HG02870 (cell line): ENCODE results near the gene CADPS2.

Experiments used
- ATAC-seq: cut with Tn5 transposase; IDR thresholded peaks from one replicate; pipeline ENCODE4 v1.9.1; 2021; ENCODE audit warnings: mild to moderate bottlenecking, moderate library complexity; ENCODE audit not compliant: unreplicated experiment

CADPS2 gene

GRCh38 chr7:122789156-122789555, 97.1 kb downstream of the CADPS2 start:
- ATAC-seq: no peak

GRCh38 chr7:122770686-122771335, 115.4 kb downstream of the CADPS2 start:
- no peak for ATAC-seq

GRCh38 chr7:122768827-122769226, 117.4 kb downstream of the CADPS2 start:
- no peak for ATAC-seq

GRCh38 chr7:122767339-122767738, 118.9 kb downstream of the CADPS2 start:
- ATAC-seq: no peak

GRCh38 chr7:122766593-122766992, 119.7 kb downstream of the CADPS2 start:
- ATAC-seq: no peak

- no peak for ATAC-seq
Measured at GRCh38 chr7:122764902-122765301, 121.4 kb downstream of the CADPS2 start.

GRCh38 chr7:122764020-122764419, 122.2 kb downstream of the CADPS2 start:
- no peak for ATAC-seq

GRCh38 chr7:122762071-122762470, 124.2 kb downstream of the CADPS2 start:
- ATAC-seq: no peak

GRCh38 chr7:122758501-122758900, 127.8 kb downstream of the CADPS2 start:
- ATAC-seq: no peak

GRCh38 chr7:122756860-122757259, 129.4 kb downstream of the CADPS2 start:
- no peak for ATAC-seq

- ATAC-seq: no peak
Measured at GRCh38 chr7:122755696-122756095, 130.6 kb downstream of the CADPS2 start.

- no peak for ATAC-seq
Measured at GRCh38 chr7:122752583-122752982, 133.7 kb downstream of the CADPS2 start.

- no peak for ATAC-seq
Measured at GRCh38 chr7:122750389-122750788, 135.9 kb downstream of the CADPS2 start.

GRCh38 chr7:122748195-122748594, 138.1 kb downstream of the CADPS2 start:
- ATAC-seq: no peak

GRCh38 chr7:122746948-122747347, 139.3 kb downstream of the CADPS2 start:
- ATAC-seq: no peak

- ATAC-seq: no peak
Measured at GRCh38 chr7:122743211-122743610, 143.0 kb downstream of the CADPS2 start.

GRCh38 chr7:122738947-122739346, 147.3 kb downstream of the CADPS2 start:
- no peak for ATAC-seq

GRCh38 chr7:122736183-122736582, 150.1 kb downstream of the CADPS2 start:
- ATAC-seq: no peak

- ATAC-seq: no peak
Measured at GRCh38 chr7:122727759-122728158, 158.5 kb downstream of the CADPS2 start.

GRCh38 chr7:122727354-122727753, 158.9 kb downstream of the CADPS2 start:
- no peak for ATAC-seq

- ATAC-seq: no peak
Measured at GRCh38 chr7:122726881-122727280, 159.4 kb downstream of the CADPS2 start.

- no peak for ATAC-seq
Measured at GRCh38 chr7:122724366-122724765, 161.9 kb downstream of the CADPS2 start.

- ATAC-seq: no peak
Measured at GRCh38 chr7:122719010-122719578, 167.2 kb downstream of the CADPS2 start.
